Chondrocyte (in vitro differentiated cells): ENCODE data around the gene RNF222. TPM values are rescaled to one million over a fixed set of nuclear protein-coding genes. Genes with fewer than 3 reads are reported as not detected.

Experiments used
- DNase-seq: peaks from one replicate; pipeline ENCODE4 v3.0.0; 2021; ENCODE audit warnings: mixed read lengths, low spot score
- H3K27ac Mint-ChIP-seq: one replicate; pipeline ENCODE4 v1.8.0; 2021; ENCODE audit warnings: mild to moderate bottlenecking, moderate library complexity, mixed read lengths; ENCODE audit not compliant: unreplicated experiment
- H3K27me3 Mint-ChIP-seq: 2 replicates; pipeline ENCODE4 v1.8.0; 2021; ENCODE audit warnings: low read depth, mixed read lengths
- H3K36me3 Mint-ChIP-seq: 2 replicates; pipeline ENCODE4 v1.8.0; 2021; ENCODE audit warnings: low read depth, mixed read lengths
- H3K4me1 Mint-ChIP-seq: 2 replicates; pipeline ENCODE4 v1.8.0; 2021; ENCODE audit warnings: low read depth, mild to moderate bottlenecking, mixed read lengths
- H3K4me3 Mint-ChIP-seq: one replicate; pipeline ENCODE4 v1.8.0; 2021; ENCODE audit warnings: mild to moderate bottlenecking, moderate library complexity, mixed read lengths; ENCODE audit not compliant: unreplicated experiment
- H3K9me3 Mint-ChIP-seq: 2 replicates; pipeline ENCODE4 v1.8.0; 2021; ENCODE audit warnings: low read depth, mixed read lengths
- CTCF ChIP-seq: fragments of 200-600 bp; sonication (generic); IDR thresholded peaks from 2 replicates; pipeline ENCODE4 v1.5.0; 2021; ENCODE audit warnings: antibody characterized with exemption, mild to moderate bottlenecking, moderate library complexity
- total RNA-seq: library from RNA; stranded (reverse); gene quantifications from 3 replicates; pipeline ENCODE4 v1.2.1, GENCODE V29; 2021

RNF222 gene
- total RNA-seq, 1 donor from 2014 or later: not detected

GRCh38 chr17:8365143-8365542 lies 32.5 kb downstream of the RNF222 start:
- no peak for DNase-seq
- peaks cover 14% of the 10 kb centered on the region for H3K36me3 Mint-ChIP-seq
- TF ChIP-seq CTCF: no peak
- no peak overlapping the region for H3K4me3 Mint-ChIP-seq
- no peaks in the 10 kb centered on the region for H3K27me3 Mint-ChIP-seq
- peaks cover 47% of the 10 kb centered on the region for H3K4me1 Mint-ChIP-seq
- no peaks in the 10 kb centered on the region for H3K9me3 Mint-ChIP-seq
- peak overlapping the region; percentile 98 for H3K27ac Mint-ChIP-seq

- H3K9me3 Mint-ChIP-seq: no peaks in the 10 kb centered on the region
- no peak overlapping the region for H3K4me3 Mint-ChIP-seq
- no peaks in the 10 kb centered on the region for H3K27me3 Mint-ChIP-seq
Measured at GRCh38 chr17:8362651-8363332, 34.8 kb downstream of the RNF222 start.

GRCh38 chr17:8360751-8361150 lies 36.9 kb downstream of the RNF222 start:
- Mint-ChIP-seq H3K4me3 (no peak overlapping the region), H3K27me3 (no peaks in the 10 kb centered on the region), H3K36me3 (peaks cover 2% of the 10 kb centered on the region), H3K9me3 (peaks cover 4% of the 10 kb centered on the region), H3K4me1 (peaks cover 42% of the 10 kb centered on the region), H3K27ac (peak overlapping the region; percentile 68)
- no peak for TF ChIP-seq CTCF
- DNase-seq: no peak

More at GRCh38 chr17:8362651-8363332, 34.8 kb downstream of the RNF222 start:
- no peak for TF ChIP-seq CTCF
- Mint-ChIP-seq H3K4me1 (peaks cover 56% of the 10 kb centered on the region), H3K27ac (peak overlapping the region; percentile 13), H3K36me3 (peaks cover 2% of the 10 kb centered on the region)
- DNase-seq: no peak

GRCh38 chr17:8360260-8360659 lies 37.4 kb downstream of the RNF222 start:
- Mint-ChIP-seq H3K4me1 (peaks cover 37% of the 10 kb centered on the region), H3K9me3 (peaks cover 4% of the 10 kb centered on the region), H3K36me3 (peaks cover 2% of the 10 kb centered on the region), H3K4me3 (no peak overlapping the region), H3K27me3 (no peaks in the 10 kb centered on the region), H3K27ac (peak overlapping the region; percentile 73)
- TF ChIP-seq CTCF: no peak
- no peak for DNase-seq

GRCh38 chr17:8359769-8360168 lies 37.9 kb downstream of the RNF222 start:
- peak overlapping the region; percentile 16 for H3K4me3 Mint-ChIP-seq
- peaks cover 4% of the 10 kb centered on the region for H3K9me3 Mint-ChIP-seq
- peak overlapping the region; percentile 73 for H3K27ac Mint-ChIP-seq
- no peak for TF ChIP-seq CTCF
- peaks cover 2% of the 10 kb centered on the region for H3K36me3 Mint-ChIP-seq
- no peaks in the 10 kb centered on the region for H3K27me3 Mint-ChIP-seq
- no peak for DNase-seq
- H3K4me1 Mint-ChIP-seq: peaks cover 33% of the 10 kb centered on the region
